H1 (cell line): ENCODE measurements around the gene SLC43A3. TPM values are rescaled to one million over a fixed set of nuclear protein-coding genes. Genes with fewer than 3 reads are reported as not detected.

Experiments used
- CTCF ChIA-PET: fragments of 300-600 bp; sonication (Branson Sonifier 250); formaldehyde crosslinking; loops from one replicate; lab custom pipeline; 2021; ENCODE audit not compliant: partially characterized antibody; lab: Charles Lee
- POLR2A ChIA-PET: fragments of 300-600 bp; sonication (Branson Sonifier 250); formaldehyde crosslinking; loops from one replicate; lab custom pipeline; 2021; ENCODE audit warnings: inconsistent platforms; ENCODE audit not compliant: partially characterized antibody; lab: Charles Lee
- DNase-seq, 2 experiments: peaks; one replicate each; pipeline versions ENCODE4 v3.0.0 to v3.0.0-alpha.2; 2010 to 2022; ENCODE audit warnings: low spot score in 2 of 2, low read depth in 1 of 2, mixed read lengths in 1 of 2
- FAIRE-seq: peaks from 2 replicates; lab custom pipeline; 2011; peaks lifted over from hg19 to GRCh38; lab: Jason Lieb, UNC
- H2AFZ ChIP-seq: 2 replicates; pipeline ENCODE4 v1.8.1; 2012; ENCODE audit warnings: low read length, inconsistent platforms
- H2AK5ac ChIP-seq: 2 replicates; pipeline ENCODE4 v1.6.1; 2013; ENCODE audit warnings: low read depth, low read length
- H2BK120ac ChIP-seq: replicated peaks from 2 replicates; pipeline ENCODE3; 2013; ENCODE audit warnings: low read depth, low read length, inconsistent platforms
- H2BK12ac ChIP-seq: 2 replicates; pipeline ENCODE4 v1.6.1; 2013; ENCODE audit warnings: low read depth, low read length
- H2BK15ac ChIP-seq: 2 replicates; pipeline ENCODE4 v1.6.1; 2013; ENCODE audit warnings: low read length
- H2BK20ac ChIP-seq: 2 replicates; pipeline ENCODE4 v1.6.1; 2013; ENCODE audit warnings: low read length
- H2BK5ac ChIP-seq: 2 replicates; pipeline ENCODE4 v1.6.1; 2013; ENCODE audit warnings: low read depth, low read length
- H3K14ac ChIP-seq: 2 replicates; pipeline ENCODE4 v1.6.1; 2013; ENCODE audit warnings: inconsistent platforms; ENCODE audit not compliant: insufficient read length
- H3K18ac ChIP-seq: 2 replicates; pipeline ENCODE4 v1.6.1; 2013; ENCODE audit warnings: low read length; ENCODE audit errors: extremely low read depth
- H3K23ac ChIP-seq: 2 replicates; pipeline ENCODE4 v1.6.1; 2013; ENCODE audit warnings: inconsistent platforms; ENCODE audit not compliant: insufficient read length
- H3K23me2 ChIP-seq: 2 replicates; pipeline ENCODE4 v1.6.1; 2013; ENCODE audit warnings: low read depth, low read length
- H3K27ac ChIP-seq: 2 replicates; pipeline ENCODE4 v1.6.1; 2011; ENCODE audit warnings: low read depth, low read length, inconsistent platforms
- H3K27me3 ChIP-seq, 4 experiments: replicated peaks in 1 of 4; 1 replicate in 1 of 4; 2 replicates in 3 of 4; pipeline versions ENCODE4 v1.6.1 to v1.8.1; 2011 to 2013; ENCODE audit warnings: low read length in 3 of 4, mild to moderate bottlenecking in 3 of 4, inconsistent platforms in 2 of 4, mixed read lengths in 2 of 4, moderate library complexity in 1 of 4; ENCODE audit not compliant: control insufficient read depth in 3 of 4, insufficient read depth in 3 of 4; ENCODE audit errors: extremely low read depth in 1 of 4
- H3K36me3 ChIP-seq, 4 experiments: 2 replicates each; pipeline versions ENCODE4 v1.6.1 to v1.8.1; 2011 to 2013; ENCODE audit warnings: mild to moderate bottlenecking in 4 of 4, low read length in 3 of 4, moderate library complexity in 2 of 4, control low read depth in 1 of 4, inconsistent platforms in 1 of 4; ENCODE audit not compliant: insufficient read depth in 4 of 4, control insufficient read depth in 2 of 4
- H3K4ac ChIP-seq: replicated peaks from 2 replicates; pipeline ENCODE3; 2013; ENCODE audit warnings: low read length, low read depth, mixed read lengths, inconsistent platforms; ENCODE audit not compliant: insufficient read length
- H3K4me1 ChIP-seq, 4 experiments: replicated peaks in 1 of 4; 1 replicate in 1 of 4; 2 replicates in 3 of 4; pipeline versions ENCODE4 v1.6.1 to v1.8.1; 2011 to 2013; ENCODE audit warnings: low read length in 3 of 4, inconsistent platforms in 2 of 4, mixed read lengths in 1 of 4; ENCODE audit not compliant: insufficient read depth in 4 of 4, control insufficient read depth in 3 of 4
- H3K4me2 ChIP-seq, 2 experiments: 2 replicates each; pipeline versions ENCODE4 v1.6.1 to v1.8.1; 2011 to 2013; ENCODE audit warnings: low read depth in 2 of 2, low read length in 2 of 2, control low read depth in 1 of 2, inconsistent platforms in 1 of 2, mild to moderate bottlenecking in 1 of 2; ENCODE audit not compliant: insufficient read depth in 1 of 2
- H3K4me3 ChIP-seq, 4 experiments: fragments of 200-600, 300-600 bp in 1 of 4; sonication (generic), shearing (Covaris generic), sonication (Bioruptor Twin) in 1 of 4; 2 replicates each; pipeline versions ENCODE4 v1.5.1 to v1.8.1; 2011 to 2016; ENCODE audit warnings: low read length in 4 of 4, low read depth in 3 of 4, control low read depth in 2 of 4, inconsistent platforms in 2 of 4, mild to moderate bottlenecking in 2 of 4, mixed read lengths in 1 of 4, moderate library complexity in 1 of 4; ENCODE audit not compliant: insufficient read depth in 2 of 4; ENCODE audit errors: extremely low read depth in 1 of 4
- H3K56ac ChIP-seq: replicated peaks from 2 replicates; pipeline ENCODE3; 2013; ENCODE audit warnings: low read depth, mild to moderate bottlenecking, mixed read lengths, low read length, inconsistent platforms; ENCODE audit not compliant: insufficient read length
- H3K79me1 ChIP-seq: 2 replicates; pipeline ENCODE4 v1.6.1; 2013; ENCODE audit warnings: low read depth, low read length, control low read depth
- H3K79me2 ChIP-seq, 2 experiments: 2 replicates each; pipeline versions ENCODE4 v1.6.1 to v1.8.1; 2012 to 2013; ENCODE audit warnings: low read length in 2 of 2, mild to moderate bottlenecking in 2 of 2, inconsistent platforms in 1 of 2; ENCODE audit not compliant: insufficient read depth in 2 of 2, control insufficient read depth in 1 of 2
- H3K9ac ChIP-seq, 4 experiments: replicated peaks in 1 of 4; 1 replicate in 1 of 4; 2 replicates in 3 of 4; pipeline versions ENCODE4 v1.6.1 to v1.8.1; 2011 to 2013; ENCODE audit warnings: low read depth in 3 of 4, low read length in 3 of 4, control low read depth in 2 of 4, mild to moderate bottlenecking in 2 of 4, moderate library complexity in 2 of 4, inconsistent platforms in 1 of 4; ENCODE audit errors: extremely low read depth in 1 of 4
- H3K9me3 ChIP-seq, 2 experiments: 2 replicates each; pipeline versions ENCODE4 v1.6.1 to v1.8.1; 2012 to 2013; ENCODE audit warnings: mild to moderate bottlenecking in 2 of 2, moderate library complexity in 2 of 2, control low read depth in 1 of 2, inconsistent platforms in 1 of 2, low read depth in 1 of 2, low read length in 1 of 2, mixed read lengths in 1 of 2; ENCODE audit not compliant: insufficient read depth in 2 of 2
- H4K20me1 ChIP-seq, 2 experiments: replicated peaks in 1 of 2; 2 replicates each; pipeline versions ENCODE3 to v1.8.1; 2011 to 2013; ENCODE audit warnings: inconsistent platforms in 2 of 2, low read length in 2 of 2, mild to moderate bottlenecking in 1 of 2; ENCODE audit not compliant: insufficient read depth in 2 of 2, control insufficient read depth in 1 of 2
- H4K5ac ChIP-seq: 2 replicates; pipeline ENCODE4 v1.6.1; 2013; ENCODE audit warnings: low read length, low read depth, mixed read lengths, inconsistent platforms; ENCODE audit not compliant: insufficient read length
- H4K8ac ChIP-seq: 2 replicates; pipeline ENCODE4 v1.8.0; 2013; ENCODE audit warnings: mild to moderate bottlenecking, moderate library complexity, low read length, inconsistent platforms; ENCODE audit not compliant: insufficient read depth; ENCODE audit errors: extremely low read depth
- H4K91ac ChIP-seq: replicated peaks from 2 replicates; pipeline ENCODE3; 2013; ENCODE audit warnings: low read length, mixed read lengths, inconsistent platforms; ENCODE audit not compliant: insufficient read length
- CREB1 ChIP-seq: IDR thresholded peaks from 2 replicates; pipeline ENCODE4 v1.6.1; 2012; ENCODE audit warnings: inconsistent platforms
- FOSL1 ChIP-seq: IDR thresholded peaks from 2 replicates; pipeline ENCODE4 v1.6.1; 2011; ENCODE audit warnings: mild to moderate bottlenecking, low read depth, low read length, moderate library complexity; ENCODE audit not compliant: insufficient read depth
- HDAC6 ChIP-seq: IDR thresholded peaks from one replicate; pipeline ENCODE4 v1.7.1; 2012; ENCODE audit warnings: low read depth, mild to moderate bottlenecking, inconsistent platforms, low read length, moderate library complexity
- SAP30 ChIP-seq: fragments of 300-600 bp; sonication (generic); IDR thresholded peaks from 2 replicates; pipeline ENCODE4 v1.7.1; 2012; ENCODE audit warnings: low read length, moderate library complexity, mild to moderate bottlenecking, inconsistent platforms; ENCODE audit not compliant: insufficient read depth, insufficient replicate concordance
- TAF7 ChIP-seq: optimal IDR thresholded peaks from 2 replicates; pipeline ENCODE3; 2011; ENCODE audit warnings: low read depth, mild to moderate bottlenecking, inconsistent platforms, low read length, moderate library complexity, borderline replicate concordance
- WGBS, 2 experiments: shearing (Covaris generic) in 1 of 2; methylation state at CpG; one replicate each; pipeline versions ENCODE4 v1.1.6 to v1.1.7; 2013 to 2015; ENCODE audit warnings: low lambda C conversion rate in 2 of 2, mixed read lengths in 2 of 2, inconsistent platforms in 1 of 2, low coverage in 1 of 2, missing lambda C conversion rate in 1 of 2; ENCODE audit not compliant: insufficient replicate concordance in 2 of 2, insufficient coverage in 1 of 2, insufficient read length in 1 of 2; ENCODE audit errors: extremely low coverage in 1 of 2, missing lambda C conversion rate in 1 of 2; 5-methylcytosine and 5-hydroxymethylcytosine counted together
- polyA plus RNA-seq, 7 experiments: library from polyadenylated mRNA; depleted of rRNA in 3 of 7; stranded (reverse) in 5 of 7; unstranded in 2 of 7; fragments of >200 nt in 5 of 7; fragments of 200-250 nt in 2 of 7; gene quantifications; 1 replicate in 5 of 7; 2 replicates in 1 of 7; 4 replicates in 1 of 7; pipeline versions ENCODE4 v1.2.1 to v1.2.3, GENCODE V29; 2011 to 2013; ENCODE audit warnings: missing spikeins in 2 of 7, mixed read lengths in 2 of 7
- total RNA-seq: library from RNA; stranded (reverse); fragmentation: NEBNext Ultra II Directional; extraction: Animal tissue kit (Norgen Biotek cat#: 25700); gene quantifications from 2 replicates; pipeline ENCODE4 v1.2.1, GENCODE V29; 2021

The SLC43A3 gene
- total and polyA plus RNA-seq, 2 of the 8 experiments (the other 6 are each of a cell fraction or from before 2014, with no cell fraction given): 31.8 to 67.8 TPM

DNA sequence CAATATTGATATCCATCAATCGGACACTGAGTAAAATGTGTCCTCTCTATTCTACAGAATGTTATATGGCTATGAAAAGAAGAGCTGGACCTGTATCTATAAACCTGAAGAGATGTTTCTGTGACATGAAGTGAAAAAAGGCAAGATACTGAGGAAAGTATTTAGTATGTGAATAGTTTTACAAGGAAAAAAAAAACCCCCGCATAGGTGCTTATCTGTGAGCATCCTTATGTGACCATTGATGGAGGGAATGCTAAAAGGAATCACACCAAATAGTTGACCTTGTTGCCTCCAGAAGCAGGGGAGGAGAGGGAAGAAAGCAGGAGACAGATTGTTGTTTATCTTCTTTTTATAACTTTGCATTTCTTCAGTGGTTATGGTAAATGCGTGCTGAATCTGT lies 35.8 kb downstream of the SLC43A3 start:
- Histone ChIP-seq H3K4me2 (no peak overlapping the region), H3K4me3 (no peak overlapping the region), H3K27me3 (no peaks in the 10 kb centered on the region), H3K23me2 (no peaks in the 10 kb centered on the region), H3K4ac (no peak overlapping the region), H3K9me3 (no peaks in the 10 kb centered on the region), H4K8ac (no peak overlapping the region), H3K18ac (no peak overlapping the region), H4K5ac (no peak overlapping the region), H3K14ac (no peak overlapping the region), H3K36me3 (no peaks in the 10 kb centered on the region), H2BK12ac (no peak overlapping the region), H2BK120ac (no peak overlapping the region), H3K56ac (no peak overlapping the region), H2AFZ (no peak overlapping the region), H3K79me1 (no peaks in the 10 kb centered on the region; the same call in 1 of the 2 replicates), H4K20me1 (no peaks in the 10 kb centered on the region), H4K91ac (no peak overlapping the region), H2BK15ac (no peak overlapping the region), H3K4me1 (no peaks in the 10 kb centered on the region), H3K79me2 (no peaks in the 10 kb centered on the region), H3K27ac (no peak overlapping the region), H3K23ac (no peak overlapping the region), H2BK20ac (no peak overlapping the region), H2AK5ac (no peak overlapping the region), H3K9ac (no peak overlapping the region), H2BK5ac (no peak overlapping the region)
- 79% methylated on average over 3 of the region's 3 CpGs; no CpG with 5 or more reads in 1 of the 2 experiments for WGBS, 2 experiments
- POLR2A ChIA-PET: no interaction called here
- DNase-seq: no peak
- CTCF ChIA-PET: no interaction called here
- FAIRE-seq: no peak
- TF ChIP-seq HDAC6 (no peak), TAF7 (no peak), CREB1 (no peak), SAP30 (no peak), FOSL1 (no peak)
